ENCODE results near the gene CXXC5.

GRCh38 chr5:139668064-139668880 lies 20.1 kb downstream of the CXXC5 start:
- TF ChIP-seq CTCF (conservative IDR thresholded peaks at IDR 0.05 in 1 of 2, IDR thresholded peaks at IDR 0.05 in 1 of 2; ENCODE audit: extremely low read depth in 1 of 2, insufficient read depth in 1 of 2, low read depth in 1 of 2, low read length in 2 of 2) (no peak), EZH2 (IDR thresholded peaks at IDR 0.05; ENCODE audit: borderline replicate concordance, low read length) (no peak)
